Measurements from ENCODE around the gene STX1B.

The STX1B gene

GRCh38 chr16:30995927-30996323, 14.5 kb downstream of the STX1B start:
- DNase-seq, result no peak

- no peak for DNase-seq
Observed at GRCh38 chr16:30992931-30993816, 17.3 kb downstream of the STX1B start.

- no peak for DNase-seq
Observed at GRCh38 chr16:30992276-30992780, 18.1 kb downstream of the STX1B start.

GRCh38 chr16:30991052-30991451, 19.4 kb downstream of the STX1B start:
- DNase-seq, result no peak

- no peak for DNase-seq
Observed at GRCh38 chr16:30990105-30990504, 20.3 kb downstream of the STX1B start.

GRCh38 chr16:30989469-30990047, 20.9 kb downstream of the STX1B start:
- no peak for DNase-seq

GRCh38 chr16:30987581-30988190, 22.8 kb downstream of the STX1B start:
- no peak for DNase-seq

- DNase-seq, result no peak
Observed at GRCh38 chr16:30986129-30986991, 24.1 kb downstream of the STX1B start.

- peak; percentile 48 for DNase-seq
Observed at GRCh38 chr16:30985401-30986128, 24.9 kb downstream of the STX1B start.

GRCh38 chr16:30984669-30985400, 25.6 kb downstream of the STX1B start, which contains the start of gene HSD3B7:
HSD3B7 (plus strand) TSS chr16:30985207; CDS start chr16:30985659, 452 bp downstream.
- DNase-seq, result peak; percentile 93

GRCh38 chr16:30983898-30984610, 26.4 kb downstream of the STX1B start:
- DNase-seq, result no peak

GRCh38 chr16:30983289-30983889, 27.0 kb downstream of the STX1B start:
- no peak for DNase-seq

GRCh38 chr16:30982548-30983288, 27.7 kb downstream of the STX1B start:
- peak; percentile 67 for DNase-seq

- no peak for DNase-seq
Observed at GRCh38 chr16:30980959-30981358, 29.5 kb downstream of the STX1B start.

GRCh38 chr16:30980434-30980833, 30.0 kb downstream of the STX1B start:
- DNase-seq, result no peak

GRCh38 chr16:30980023-30980371, 30.4 kb downstream of the STX1B start:
- no peak for DNase-seq

GRCh38 chr16:30979170-30980022, 31.0 kb downstream of the STX1B start:
- DNase-seq, result no peak

- no peak for DNase-seq
Observed at GRCh38 chr16:30977502-30977901, 32.9 kb downstream of the STX1B start.
